HEK293 (cell line): ENCODE results near the gene STMP1.

Experiments
- GFI1B ChIP-seq: fragments of 450-650 bp; formaldehyde crosslinking; IDR thresholded peaks from 2 replicates; pipeline ENCODE4 v1.5.1; 2016; ENCODE audit warnings: missing biosample characterization, missing genetic modification characterization
- HOXD13 ChIP-seq: sonication (generic); formaldehyde crosslinking; IDR thresholded peaks from 2 replicates; pipeline ENCODE4 v1.8.0; 2022; ENCODE audit warnings: missing genetic modification reagents, borderline replicate concordance
- KLF7 ChIP-seq: fragments of 450-650 bp; formaldehyde crosslinking; IDR thresholded peaks from 2 replicates; pipeline ENCODE4 v1.5.1; 2016; ENCODE audit warnings: missing biosample characterization, missing genetic modification characterization, borderline replicate concordance
- MYNN ChIP-seq: fragments of 450-650 bp; formaldehyde crosslinking; IDR thresholded peaks from 2 replicates; pipeline ENCODE4 v1.5.1; 2016; ENCODE audit warnings: missing biosample characterization, missing genetic modification characterization, borderline replicate concordance
- SP3 ChIP-seq: fragments of 450-650 bp; formaldehyde crosslinking; IDR thresholded peaks from 2 replicates; pipeline ENCODE4 v1.5.1; 2016; ENCODE audit warnings: missing biosample characterization, missing genetic modification characterization
- YY1 ChIP-seq: fragments of 450-650 bp; formaldehyde crosslinking; IDR thresholded peaks from 2 replicates; pipeline ENCODE4 v1.5.1; 2018; ENCODE audit warnings: missing biosample characterization, missing genetic modification characterization
- ZBTB8A ChIP-seq: fragments of 450-650 bp; formaldehyde crosslinking; IDR thresholded peaks from 2 replicates; pipeline ENCODE4 v1.5.1; 2016; ENCODE audit warnings: missing biosample characterization, missing genetic modification characterization
- ZFP69B ChIP-seq: fragments of 450-650 bp; formaldehyde crosslinking; IDR thresholded peaks from 2 replicates; pipeline ENCODE4 v1.5.1; 2016; ENCODE audit warnings: missing biosample characterization, missing genetic modification characterization
- ZNF10 ChIP-seq: fragments of 450-650 bp; formaldehyde crosslinking; IDR thresholded peaks from 2 replicates; pipeline ENCODE4 v1.5.1; 2017; ENCODE audit warnings: missing biosample characterization, missing genetic modification characterization
- ZNF121 ChIP-seq: fragments of 450-650 bp; formaldehyde crosslinking; IDR thresholded peaks from 2 replicates; pipeline ENCODE4 v1.5.1; 2016; ENCODE audit warnings: missing biosample characterization, missing genetic modification characterization
- ZNF157 ChIP-seq: fragments of 450-650 bp; formaldehyde crosslinking; IDR thresholded peaks from 2 replicates; pipeline ENCODE4 v1.5.1; 2016; ENCODE audit warnings: missing biosample characterization, missing genetic modification characterization
- ZNF169 ChIP-seq: fragments of 450-650 bp; formaldehyde crosslinking; IDR thresholded peaks from 2 replicates; pipeline ENCODE4 v1.5.1; 2016; ENCODE audit warnings: missing biosample characterization, missing genetic modification characterization
- ZNF211 ChIP-seq: fragments of 450-650 bp; formaldehyde crosslinking; IDR thresholded peaks from 2 replicates; pipeline ENCODE4 v1.5.1; 2016; ENCODE audit warnings: low read depth, missing biosample characterization, missing genetic modification characterization
- ZNF223 ChIP-seq: fragments of 450-650 bp; formaldehyde crosslinking; IDR thresholded peaks from 2 replicates; pipeline ENCODE4 v1.5.1; 2016; ENCODE audit warnings: missing biosample characterization, missing genetic modification characterization
- ZNF24 ChIP-seq: fragments of 450-650 bp; formaldehyde crosslinking; IDR thresholded peaks from 2 replicates; pipeline ENCODE4 v1.5.1; 2016; ENCODE audit warnings: missing biosample characterization, missing genetic modification characterization
- ZNF350 ChIP-seq: fragments of 450-650 bp; formaldehyde crosslinking; IDR thresholded peaks from 2 replicates; pipeline ENCODE4 v1.5.0; 2017; ENCODE audit warnings: missing biosample characterization, mild to moderate bottlenecking, missing genetic modification characterization
- ZNF404 ChIP-seq: fragments of 450-650 bp; formaldehyde crosslinking; IDR thresholded peaks from 2 replicates; pipeline ENCODE4 v1.5.1; 2017; ENCODE audit warnings: missing biosample characterization, missing genetic modification characterization
- ZNF596 ChIP-seq: fragments of 450-650 bp; IDR thresholded peaks from 2 replicates; pipeline ENCODE4 v1.5.0; 2018; ENCODE audit warnings: missing biosample characterization, mild to moderate bottlenecking, missing genetic modification characterization, moderate library complexity
- ZNF664 ChIP-seq: fragments of 450-650 bp; formaldehyde crosslinking; IDR thresholded peaks from 2 replicates; pipeline ENCODE4 v1.5.1; 2016; ENCODE audit warnings: missing biosample characterization, missing genetic modification characterization
- ZNF777 ChIP-seq: fragments of 450-650 bp; formaldehyde crosslinking; IDR thresholded peaks from 2 replicates; pipeline ENCODE4 v1.5.1; 2017; ENCODE audit warnings: missing biosample characterization, missing genetic modification characterization, borderline replicate concordance
- ZSCAN23 ChIP-seq: fragments of 450-650 bp; formaldehyde crosslinking; IDR thresholded peaks from 2 replicates; pipeline ENCODE4 v1.5.1; 2016; ENCODE audit warnings: missing biosample characterization, missing genetic modification characterization
- TF ChIP-seq, protein P1 (sequence below): IDR thresholded peaks from 2 replicates; pipeline ENCODE4 v1.6.1; 2011; ENCODE audit warnings: mild to moderate bottlenecking, low read depth, low read length, borderline replicate concordance
- TF ChIP-seq, protein P2 (sequence below): fragments of 450-650 bp; formaldehyde crosslinking; IDR thresholded peaks from 2 replicates; pipeline ENCODE4; 2016; ENCODE audit warnings: missing biosample characterization, missing genetic modification characterization
- TF ChIP-seq, protein P3 (sequence below): fragments of 450-650 bp; formaldehyde crosslinking; IDR thresholded peaks from 2 replicates; pipeline ENCODE4 v1.5.1; 2016; ENCODE audit warnings: missing biosample characterization, missing genetic modification characterization
- TF ChIP-seq, protein P4 (sequence below): fragments of 450-650 bp; formaldehyde crosslinking; IDR thresholded peaks from 2 replicates; pipeline ENCODE4 v1.5.1; 2016; ENCODE audit warnings: missing biosample characterization, missing genetic modification characterization
- TF ChIP-seq, protein P5 (sequence below): fragments of 450-650 bp; formaldehyde crosslinking; IDR thresholded peaks from 2 replicates; pipeline ENCODE4 v1.5.1; 2016; ENCODE audit warnings: missing biosample characterization, missing genetic modification characterization
- TF ChIP-seq, protein P6 (sequence below): fragments of 450-650 bp; formaldehyde crosslinking; IDR thresholded peaks from 2 replicates; pipeline ENCODE4 v1.5.1; 2016; ENCODE audit warnings: missing biosample characterization, missing genetic modification characterization, borderline replicate concordance

Gene STMP1

DNA sequence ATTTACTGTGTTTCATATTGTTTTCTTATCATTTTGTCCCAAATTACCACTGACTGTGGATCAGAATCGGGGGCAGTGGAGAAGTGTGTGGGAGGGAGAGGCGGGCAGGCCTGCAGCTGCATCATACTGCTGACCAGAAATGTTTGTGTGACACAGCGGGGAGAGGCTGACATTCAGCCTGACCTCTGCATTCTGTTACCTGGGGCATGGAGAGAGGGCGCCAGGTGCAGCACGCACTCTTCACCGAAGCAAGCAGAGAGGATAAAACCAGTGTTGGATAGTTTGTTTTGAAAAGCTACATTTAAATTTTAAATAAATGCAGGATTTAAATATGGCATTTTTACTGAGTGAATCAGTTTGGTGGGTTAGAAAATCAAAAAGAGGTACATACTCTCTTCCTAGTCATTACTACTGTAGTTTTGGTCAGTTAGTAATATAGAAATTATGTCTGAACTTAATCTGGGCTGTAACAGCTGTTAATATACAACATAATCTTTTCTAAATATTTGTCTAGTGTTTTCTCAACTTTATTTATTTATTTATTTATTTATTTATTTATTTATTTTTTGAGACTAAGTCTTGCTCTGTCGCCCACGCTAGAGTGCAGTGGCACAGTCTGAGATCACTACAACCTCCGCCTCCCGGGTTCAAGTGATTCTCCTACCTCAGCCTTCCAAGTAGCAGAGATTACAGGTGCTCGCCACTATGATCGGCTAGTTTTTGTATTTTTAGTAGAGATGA is 8.8 kb upstream of the STMP1 start (continued):
- TF ChIP-seq ZBTB8A (tag by site-specific recombination) (peak; percentile 87), ZNF121 (tag by site-specific recombination) (peak; percentile 51; the same call in 1 of the 2 replicates), ZNF24 (no peak), ZNF404 (tag by site-specific recombination) (peak; percentile 87), KLF7 (peak; percentile 43; the same call in 1 of the 2 replicates), GFI1B (peak; percentile 43; the same call in 1 of the 2 replicates), ZNF777 (no peak), ZNF350 (tag by site-specific recombination) (no peak), SP3 (tag by site-specific recombination) (peak; percentile 40; the same call in 1 of the 2 replicates), MYNN (tag by site-specific recombination) (no peak), ZSCAN23 (tag by site-specific recombination) (no peak), ZNF211 (no peak), ZNF157 (tag by site-specific recombination) (no peak), ZNF223 (tag by site-specific recombination) (peak; percentile 76; the same call in 1 of the 2 replicates), ZNF664 (tag by site-specific recombination) (peak; percentile 82), ZNF10 (tag by site-specific recombination) (no peak), ZNF169 (tag by site-specific recombination) (no peak), HOXD13 (CRISPR knock-in tag) (no peak), ZFP69B (tag by site-specific recombination) (no peak), YY1 (no peak), ZNF596 (no peak)
- TF ChIP-seq, protein P1, sequence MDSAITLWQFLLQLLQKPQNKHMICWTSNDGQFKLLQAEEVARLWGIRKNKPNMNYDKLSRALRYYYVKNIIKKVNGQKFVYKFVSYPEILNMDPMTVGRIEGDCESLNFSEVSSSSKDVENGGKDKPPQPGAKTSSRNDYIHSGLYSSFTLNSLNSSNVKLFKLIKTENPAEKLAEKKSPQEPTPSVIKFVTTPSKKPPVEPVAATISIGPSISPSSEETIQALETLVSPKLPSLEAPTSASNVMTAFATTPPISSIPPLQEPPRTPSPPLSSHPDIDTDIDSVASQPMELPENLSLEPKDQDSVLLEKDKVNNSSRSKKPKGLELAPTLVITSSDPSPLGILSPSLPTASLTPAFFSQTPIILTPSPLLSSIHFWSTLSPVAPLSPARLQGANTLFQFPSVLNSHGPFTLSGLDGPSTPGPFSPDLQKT: no peak
- TF ChIP-seq, protein P2, sequence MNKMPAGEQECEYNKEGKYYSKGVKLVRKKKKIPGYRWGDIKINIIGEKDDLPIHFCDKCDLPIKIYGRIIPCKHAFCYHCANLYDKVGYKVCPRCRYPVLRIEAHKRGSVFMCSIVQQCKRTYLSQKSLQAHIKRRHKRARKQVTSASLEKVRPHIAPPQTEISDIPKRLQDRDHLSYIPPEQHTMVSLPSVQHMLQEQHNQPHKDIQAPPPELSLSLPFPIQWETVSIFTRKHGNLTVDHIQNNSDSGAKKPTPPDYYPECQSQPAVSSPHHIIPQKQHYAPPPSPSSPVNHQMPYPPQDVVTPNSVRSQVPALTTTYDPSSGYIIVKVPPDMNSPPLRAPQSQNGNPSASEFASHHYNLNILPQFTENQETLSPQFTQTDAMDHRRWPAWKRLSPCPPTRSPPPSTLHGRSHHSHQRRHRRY (tag by site-specific recombination): no peak
- TF ChIP-seq, protein P3, sequence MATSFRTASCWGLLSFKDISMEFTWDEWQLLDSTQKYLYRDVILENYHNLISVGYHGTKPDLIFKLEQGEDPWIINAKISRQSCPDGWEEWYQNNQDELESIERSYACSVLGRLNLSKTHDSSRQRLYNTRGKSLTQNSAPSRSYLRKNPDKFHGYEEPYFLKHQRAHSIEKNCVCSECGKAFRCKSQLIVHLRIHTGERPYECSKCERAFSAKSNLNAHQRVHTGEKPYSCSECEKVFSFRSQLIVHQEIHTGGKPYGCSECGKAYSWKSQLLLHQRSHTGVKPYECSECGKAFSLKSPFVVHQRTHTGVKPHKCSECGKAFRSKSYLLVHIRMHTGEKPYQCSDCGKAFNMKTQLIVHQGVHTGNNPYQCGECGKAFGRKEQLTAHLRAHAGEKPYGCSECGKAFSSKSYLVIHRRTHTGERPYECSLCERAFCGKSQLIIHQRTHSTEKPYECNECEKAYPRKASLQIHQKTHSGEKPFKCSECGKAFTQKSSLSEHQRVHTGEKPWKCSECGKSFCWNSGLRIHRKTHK (tag by site-specific recombination): no peak
- TF ChIP-seq, protein P4, sequence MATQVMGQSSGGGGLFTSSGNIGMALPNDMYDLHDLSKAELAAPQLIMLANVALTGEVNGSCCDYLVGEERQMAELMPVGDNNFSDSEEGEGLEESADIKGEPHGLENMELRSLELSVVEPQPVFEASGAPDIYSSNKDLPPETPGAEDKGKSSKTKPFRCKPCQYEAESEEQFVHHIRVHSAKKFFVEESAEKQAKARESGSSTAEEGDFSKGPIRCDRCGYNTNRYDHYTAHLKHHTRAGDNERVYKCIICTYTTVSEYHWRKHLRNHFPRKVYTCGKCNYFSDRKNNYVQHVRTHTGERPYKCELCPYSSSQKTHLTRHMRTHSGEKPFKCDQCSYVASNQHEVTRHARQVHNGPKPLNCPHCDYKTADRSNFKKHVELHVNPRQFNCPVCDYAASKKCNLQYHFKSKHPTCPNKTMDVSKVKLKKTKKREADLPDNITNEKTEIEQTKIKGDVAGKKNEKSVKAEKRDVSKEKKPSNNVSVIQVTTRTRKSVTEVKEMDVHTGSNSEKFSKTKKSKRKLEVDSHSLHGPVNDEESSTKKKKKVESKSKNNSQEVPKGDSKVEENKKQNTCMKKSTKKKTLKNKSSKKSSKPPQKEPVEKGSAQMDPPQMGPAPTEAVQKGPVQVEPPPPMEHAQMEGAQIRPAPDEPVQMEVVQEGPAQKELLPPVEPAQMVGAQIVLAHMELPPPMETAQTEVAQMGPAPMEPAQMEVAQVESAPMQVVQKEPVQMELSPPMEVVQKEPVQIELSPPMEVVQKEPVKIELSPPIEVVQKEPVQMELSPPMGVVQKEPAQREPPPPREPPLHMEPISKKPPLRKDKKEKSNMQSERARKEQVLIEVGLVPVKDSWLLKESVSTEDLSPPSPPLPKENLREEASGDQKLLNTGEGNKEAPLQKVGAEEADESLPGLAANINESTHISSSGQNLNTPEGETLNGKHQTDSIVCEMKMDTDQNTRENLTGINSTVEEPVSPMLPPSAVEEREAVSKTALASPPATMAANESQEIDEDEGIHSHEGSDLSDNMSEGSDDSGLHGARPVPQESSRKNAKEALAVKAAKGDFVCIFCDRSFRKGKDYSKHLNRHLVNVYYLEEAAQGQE: peak; percentile 84
- TF ChIP-seq, protein P5, sequence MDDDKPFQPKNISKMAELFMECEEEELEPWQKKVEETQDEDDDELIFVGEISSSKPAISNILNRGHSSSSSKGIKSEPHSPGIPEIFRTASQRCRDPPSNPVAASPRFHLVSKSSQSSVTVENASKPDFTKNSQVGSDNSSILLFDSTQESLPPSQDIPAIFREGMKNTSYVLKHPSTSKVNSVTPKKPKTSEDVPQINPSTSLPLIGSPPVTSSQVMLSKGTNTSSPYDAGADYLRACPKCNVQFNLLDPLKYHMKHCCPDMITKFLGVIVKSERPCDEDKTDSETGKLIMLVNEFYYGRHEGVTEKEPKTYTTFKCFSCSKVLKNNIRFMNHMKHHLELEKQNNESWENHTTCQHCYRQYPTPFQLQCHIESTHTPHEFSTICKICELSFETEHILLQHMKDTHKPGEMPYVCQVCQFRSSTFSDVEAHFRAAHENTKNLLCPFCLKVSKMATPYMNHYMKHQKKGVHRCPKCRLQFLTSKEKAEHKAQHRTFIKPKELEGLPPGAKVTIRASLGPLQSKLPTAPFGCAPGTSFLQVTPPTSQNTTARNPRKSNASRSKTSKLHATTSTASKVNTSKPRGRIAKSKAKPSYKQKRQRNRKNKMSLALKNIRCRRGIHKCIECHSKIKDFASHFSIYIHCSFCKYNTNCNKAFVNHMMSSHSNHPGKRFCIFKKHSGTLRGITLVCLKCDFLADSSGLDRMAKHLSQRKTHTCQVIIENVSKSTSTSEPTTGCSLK (tag by site-specific recombination): no peak
- TF ChIP-seq, protein P6, sequence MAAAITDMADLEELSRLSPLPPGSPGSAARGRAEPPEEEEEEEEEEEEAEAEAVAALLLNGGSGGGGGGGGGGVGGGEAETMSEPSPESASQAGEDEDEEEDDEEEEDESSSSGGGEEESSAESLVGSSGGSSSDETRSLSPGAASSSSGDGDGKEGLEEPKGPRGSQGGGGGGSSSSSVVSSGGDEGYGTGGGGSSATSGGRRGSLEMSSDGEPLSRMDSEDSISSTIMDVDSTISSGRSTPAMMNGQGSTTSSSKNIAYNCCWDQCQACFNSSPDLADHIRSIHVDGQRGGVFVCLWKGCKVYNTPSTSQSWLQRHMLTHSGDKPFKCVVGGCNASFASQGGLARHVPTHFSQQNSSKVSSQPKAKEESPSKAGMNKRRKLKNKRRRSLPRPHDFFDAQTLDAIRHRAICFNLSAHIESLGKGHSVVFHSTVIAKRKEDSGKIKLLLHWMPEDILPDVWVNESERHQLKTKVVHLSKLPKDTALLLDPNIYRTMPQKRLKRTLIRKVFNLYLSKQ (tag by site-specific recombination): peak; percentile 95; the same call in 1 of the 2 replicates
